Activated CD4-positive, alpha-beta T cell treated with anti-CD3 and anti-CD28 coated beads for 36 hours (primary cell): ENCODE results near the gene MYADML2. TPM values are rescaled to one million over a fixed set of nuclear protein-coding genes. Genes with fewer than 3 reads are reported as not detected.

Experiments
- ATAC-seq: fragments of 200-7000 bp; cut with Tn5 transposase; one replicate; pipeline ENCODE4 v1.10.0; 2021; ENCODE audit warnings: mild to moderate bottlenecking, moderate library complexity
- CTCF ChIA-PET: fragments of 350-600 bp; sonication (Branson Sonifier 250); formaldehyde crosslinking; loops from one replicate; lab custom pipeline; 2021; ENCODE audit warnings: antibody characterized with exemption; lab: Charles Lee
- POLR2A ChIA-PET: fragments of 350-600 bp; sonication (Branson Sonifier 250); formaldehyde crosslinking; loops from one replicate; lab custom pipeline; 2021; ENCODE audit warnings: antibody characterized with exemption, inconsistent platforms; lab: Charles Lee
- DNase-seq: peaks from one replicate; pipeline ENCODE4 v3.0.0-alpha.2; 2020
- H3K27ac Mint-ChIP-seq: one replicate; pipeline ENCODE4 v1.8.0; 2021; ENCODE audit warnings: mixed read lengths
- H3K27me3 Mint-ChIP-seq: one replicate; pipeline ENCODE4 v1.8.0; 2021; ENCODE audit warnings: mixed read lengths
- H3K36me3 Mint-ChIP-seq: one replicate; pipeline ENCODE4 v1.8.0; 2021; ENCODE audit warnings: low read depth, mixed read lengths
- H3K4me1 Mint-ChIP-seq: one replicate; pipeline ENCODE4 v1.8.0; 2021; ENCODE audit warnings: mixed read lengths
- H3K4me3 Mint-ChIP-seq: one replicate; pipeline ENCODE4 v1.8.0; 2021; ENCODE audit warnings: mild to moderate bottlenecking, moderate library complexity, mixed read lengths
- H3K9me3 Mint-ChIP-seq: one replicate; pipeline ENCODE4 v1.8.0; 2021; ENCODE audit warnings: low read depth, mixed read lengths
- intact Hi-C, 2 experiments: fragments of 100-400 bp; cut with DNase I in 1 of 2; cut with micrococcal nuclease in 1 of 2; formaldehyde crosslinking; loops; one replicate each; pipeline versions ENCODE4 v1.14.2 to v1.15.1; 2022 to 2024; cut with DNase I, micrococcal nuclease
- total RNA-seq, 2 experiments: library from RNA; stranded (reverse); gene quantifications; one replicate each; pipeline ENCODE4 v1.2.3, GENCODE V29; 2021

MYADML2 gene, protein sequence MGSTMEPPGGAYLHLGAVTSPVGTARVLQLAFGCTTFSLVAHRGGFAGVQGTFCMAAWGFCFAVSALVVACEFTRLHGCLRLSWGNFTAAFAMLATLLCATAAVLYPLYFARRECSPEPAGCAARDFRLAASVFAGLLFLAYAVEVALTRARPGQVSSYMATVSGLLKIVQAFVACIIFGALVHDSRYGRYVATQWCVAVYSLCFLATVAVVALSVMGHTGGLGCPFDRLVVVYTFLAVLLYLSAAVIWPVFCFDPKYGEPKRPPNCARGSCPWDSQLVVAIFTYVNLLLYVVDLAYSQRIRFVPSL
- not detected for total RNA-seq

DNA sequence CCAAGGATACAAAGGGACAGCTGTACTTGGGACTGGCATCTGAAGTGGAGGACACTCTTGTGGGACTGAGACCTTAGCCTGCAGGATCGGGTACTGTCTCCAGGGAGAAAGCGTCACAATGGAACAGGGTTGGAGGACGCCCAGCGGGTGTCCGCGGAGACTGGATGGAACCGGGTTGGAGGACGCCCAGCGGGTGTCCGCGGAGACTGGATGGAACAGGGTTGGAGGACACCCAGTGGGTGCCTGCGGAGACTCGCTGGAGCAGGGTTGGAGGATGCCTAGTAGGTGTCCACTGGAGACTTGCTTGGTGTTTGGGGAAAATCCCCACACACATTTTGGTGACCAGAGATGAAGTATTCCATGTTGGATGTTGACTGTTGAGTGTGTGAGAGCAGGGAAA is at the start of gene MYADML2:
Gene MYADML2, minus strand, starts transcription at position 45 of the 400 bp plus-strand sequence. CDS start 5,492 bp downstream, outside the sequence.
- no peaks in the 10 kb centered on the region for H3K9me3 Mint-ChIP-seq
- H3K36me3 Mint-ChIP-seq = no peaks in the 10 kb centered on the region
- no peak within 1 kb of the TSS for H3K27ac Mint-ChIP-seq
- H3K4me3 Mint-ChIP-seq = no peak within 1 kb of the TSS
- ATAC-seq (no peak), DNase-seq (no peak)
- POLR2A ChIA-PET = no interaction called here
- peaks cover 4% of the 10 kb centered on the region for H3K27me3 Mint-ChIP-seq
- CTCF ChIA-PET = no interaction called here
- H3K4me1 Mint-ChIP-seq = peaks cover 2% of the 10 kb centered on the region
- intact Hi-C loops = no loop called here

GRCh38 chr17:81996232-81996756 is 49.3 kb upstream of the MYADML2 start:
- Mint-ChIP-seq H3K9me3 (no peaks in the 10 kb centered on the region), H3K27ac (no peak overlapping the region), H3K36me3 (peaks cover 3% of the 10 kb centered on the region), H3K4me1 (no peaks in the 10 kb centered on the region), H3K27me3 (no peaks in the 10 kb centered on the region), H3K4me3 (no peak overlapping the region)
- ATAC-seq (no peak), DNase-seq (no peak)
- intact Hi-C loops = no loop called here
- ChIA-PET CTCF (no interaction called here), POLR2A (no interaction called here)

DNA sequence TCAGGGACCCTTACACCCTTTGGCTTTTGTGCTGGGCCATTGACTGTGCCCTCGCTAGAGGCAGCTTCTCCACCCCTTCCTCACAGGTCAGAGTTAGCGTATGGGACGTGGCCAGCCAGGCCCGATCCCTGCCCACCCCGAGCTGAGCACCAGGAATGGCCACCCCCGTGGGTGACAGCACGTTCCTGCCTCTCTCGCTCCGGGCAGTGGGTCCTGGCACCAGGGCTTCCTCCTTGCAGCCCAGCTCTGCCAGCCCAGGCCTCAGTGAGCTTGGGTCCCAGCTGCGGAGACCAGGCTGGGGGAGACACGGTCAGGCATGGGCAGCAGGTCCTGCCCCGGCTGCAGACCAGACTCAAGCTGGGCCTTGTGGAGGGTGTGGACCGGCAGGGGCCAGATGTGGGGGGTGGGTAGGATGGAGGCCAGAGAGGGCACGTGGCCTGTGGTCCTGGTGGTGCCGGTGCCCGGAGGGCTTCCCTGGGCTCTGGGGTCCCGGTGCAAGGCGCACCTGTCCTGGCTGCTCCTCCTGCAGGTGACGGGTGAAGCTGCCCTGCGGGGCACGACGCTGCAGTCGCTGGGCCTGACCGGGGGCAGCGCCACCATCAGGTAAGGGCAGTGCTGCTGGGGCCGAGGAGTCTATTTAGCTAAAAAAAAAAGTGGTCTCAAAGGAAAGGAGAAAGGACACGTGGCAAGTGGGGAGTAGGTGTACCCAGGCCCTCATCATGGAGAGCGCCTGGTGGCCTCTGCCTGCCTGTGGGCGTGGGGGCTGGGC is 48.6 kb upstream of the MYADML2 start:
- no peak for ATAC-seq
- Mint-ChIP-seq H3K4me3 (no peak overlapping the region), H3K4me1 (no peaks in the 10 kb centered on the region), H3K27me3 (no peaks in the 10 kb centered on the region), H3K27ac (no peak overlapping the region), H3K36me3 (peaks cover 3% of the 10 kb centered on the region), H3K9me3 (no peaks in the 10 kb centered on the region)
- no peak for DNase-seq
- CTCF ChIA-PET = no interaction called here
- POLR2A ChIA-PET = no interaction called here
- intact Hi-C loops = no loop called here

DNA sequence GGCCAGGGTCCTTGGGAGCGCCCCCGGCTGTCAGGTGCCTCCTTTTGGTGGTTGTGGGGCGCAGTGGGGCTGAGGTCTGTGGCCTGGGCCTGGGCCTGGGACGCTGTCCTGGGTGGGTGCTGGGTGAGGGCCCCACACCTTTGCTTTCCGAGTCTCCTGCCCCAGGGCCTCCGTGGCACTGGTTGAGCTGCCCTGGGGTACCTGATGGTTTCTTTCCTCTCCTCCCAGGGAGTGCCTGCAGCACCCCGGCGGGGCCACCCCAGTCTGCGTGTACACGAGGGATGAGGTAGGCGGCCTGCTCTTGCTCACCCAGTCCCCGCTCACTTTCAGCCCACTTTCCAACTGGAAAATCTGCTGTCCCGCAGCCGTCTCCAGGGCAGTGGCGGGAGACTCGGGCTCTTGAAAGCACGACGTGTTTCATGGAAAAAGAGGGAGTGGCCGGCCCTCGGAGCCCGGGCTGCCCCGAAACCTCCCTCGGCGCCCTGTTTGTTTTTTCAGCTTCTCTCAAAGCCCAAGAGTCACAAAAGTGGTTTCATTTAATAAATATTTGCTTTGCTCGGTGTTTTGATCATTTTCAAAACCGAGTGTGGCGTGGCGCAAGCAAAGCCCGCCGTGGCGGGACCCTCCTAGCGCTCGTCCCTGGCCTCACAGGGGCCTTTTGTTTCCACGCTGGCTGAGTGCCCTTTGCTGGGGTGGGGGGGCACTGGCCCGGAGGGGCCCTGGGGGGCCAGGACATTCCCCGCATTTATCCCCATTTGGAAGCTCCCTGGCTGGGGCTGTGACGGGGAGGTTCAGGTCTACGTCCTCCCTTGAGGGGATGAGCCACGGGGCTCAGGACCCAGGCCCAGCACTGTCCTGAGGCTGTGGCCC is 47.8 kb upstream of the MYADML2 start:
- no peaks in the 10 kb centered on the region for H3K27me3 Mint-ChIP-seq

GRCh38 chr17:81993729-81994592 is 46.9 kb upstream of the MYADML2 start:
- Mint-ChIP-seq H3K4me3 (no peak overlapping the region), H3K36me3 (peaks cover 3% of the 10 kb centered on the region), H3K27me3 (no peaks in the 10 kb centered on the region), H3K9me3 (no peaks in the 10 kb centered on the region), H3K27ac (no peak overlapping the region), H3K4me1 (no peaks in the 10 kb centered on the region)
- ATAC-seq (no peak), DNase-seq (no peak)
- ChIA-PET CTCF (no interaction called here), POLR2A (no interaction called here)
- intact Hi-C loops = no loop called here

More for the DNA sequence above, 47.8 kb upstream of the MYADML2 start:
- DNase-seq (no peak), ATAC-seq (no peak)
- peaks cover 3% of the 10 kb centered on the region for H3K36me3 Mint-ChIP-seq
- no peak overlapping the region for H3K4me3 Mint-ChIP-seq
- intact Hi-C loops = no loop called here
- H3K9me3 Mint-ChIP-seq = no peaks in the 10 kb centered on the region
- POLR2A ChIA-PET = no interaction called here
- no peak overlapping the region for H3K27ac Mint-ChIP-seq
- CTCF ChIA-PET = no interaction called here
- no peaks in the 10 kb centered on the region for H3K4me1 Mint-ChIP-seq

DNA sequence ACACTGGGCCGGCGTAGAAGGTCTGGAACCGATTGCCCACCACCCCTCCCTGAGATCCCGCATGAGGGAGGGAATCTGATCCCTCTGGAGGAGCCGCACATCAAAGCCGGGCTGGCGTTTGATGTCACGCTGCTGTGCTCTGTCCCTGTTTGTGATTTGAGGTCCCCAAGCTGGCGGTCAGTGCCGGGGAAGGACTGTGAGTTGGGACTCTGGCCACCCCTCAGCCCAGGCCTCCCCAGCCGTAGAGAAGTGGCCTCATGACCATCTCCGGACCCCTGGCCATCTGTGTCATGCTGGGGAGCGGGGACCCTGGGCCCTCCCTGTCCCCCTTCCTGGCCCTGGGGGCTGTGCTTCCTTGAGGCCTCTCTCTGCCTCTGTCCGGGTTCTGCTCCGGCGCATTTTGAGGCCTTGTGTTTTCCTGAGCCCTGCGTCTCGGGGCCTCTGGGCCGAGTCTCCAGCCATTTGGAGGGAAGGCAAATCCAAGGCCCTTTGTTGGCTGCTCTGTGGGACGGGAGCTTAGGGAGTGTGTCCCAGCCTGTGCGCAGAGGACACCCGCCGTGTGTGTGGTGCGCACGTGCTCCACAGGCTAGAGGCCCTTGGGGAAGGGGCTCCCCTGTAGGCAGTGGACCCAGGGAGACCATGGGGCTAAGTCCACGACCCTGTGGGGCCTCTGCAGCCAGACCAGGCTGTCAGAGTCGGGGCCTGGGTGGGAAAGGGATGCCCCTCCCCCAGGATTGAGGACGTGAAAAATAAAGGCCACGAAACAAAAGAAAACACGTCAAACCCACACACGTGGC is 45.5 kb upstream of the MYADML2 start:
- Mint-ChIP-seq H3K36me3 (peaks cover 3% of the 10 kb centered on the region), H3K9me3 (no peaks in the 10 kb centered on the region), H3K4me1 (no peaks in the 10 kb centered on the region), H3K27me3 (no peaks in the 10 kb centered on the region), H3K27ac (no peak overlapping the region), H3K4me3 (no peak overlapping the region)
- no peak for ATAC-seq
- intact Hi-C loops = no loop called here
- DNase-seq = no peak
- ChIA-PET POLR2A (no interaction called here), CTCF (interaction anchor here (0.7 kb wide), 1 partner anchor 33 kb away, joined by 3 read pairs; no protein-coding TSS in a partner anchor)

DNA sequence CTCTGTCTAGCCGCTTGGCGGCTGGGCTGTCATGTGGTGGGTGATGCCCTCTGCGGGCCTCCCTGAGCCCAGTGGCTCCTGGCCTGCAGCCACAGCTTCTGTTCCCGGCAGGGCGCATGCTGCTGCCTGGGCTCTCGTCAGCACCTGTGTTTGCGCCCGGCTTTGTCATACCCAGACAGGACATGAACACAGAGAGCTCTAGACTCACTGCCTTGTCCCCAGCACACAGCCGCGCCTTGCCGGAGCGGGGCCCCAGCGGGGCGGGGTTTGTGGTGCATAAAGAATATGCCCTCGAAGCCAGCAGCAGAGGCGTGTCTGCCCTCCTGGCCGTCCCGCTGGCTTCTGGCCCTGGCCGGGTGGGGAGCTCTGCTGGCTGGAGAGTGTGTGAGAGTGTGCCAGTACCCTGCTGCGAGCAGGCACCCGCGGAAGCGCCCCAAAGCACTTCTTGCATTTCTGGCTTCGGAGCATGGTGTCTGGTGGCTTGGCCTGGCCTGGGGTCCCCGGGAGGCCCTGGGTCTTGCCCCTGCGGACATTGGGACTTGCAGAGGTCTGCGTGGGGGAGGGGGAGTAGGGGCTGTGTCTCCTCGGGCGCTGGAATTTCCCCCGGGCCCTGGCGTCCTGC is 44.8 kb upstream of the MYADML2 start:
- H3K27ac Mint-ChIP-seq = no peak overlapping the region
- CTCF ChIA-PET = interaction anchor here (0.7 kb wide), 1 partner anchor 32 kb away, joined by 3 read pairs; no protein-coding TSS in a partner anchor
- intact Hi-C loops = no loop called here
- H3K9me3 Mint-ChIP-seq = no peaks in the 10 kb centered on the region
- ATAC-seq (no peak), DNase-seq (no peak)
- no peak overlapping the region for H3K4me3 Mint-ChIP-seq
- no peaks in the 10 kb centered on the region for H3K27me3 Mint-ChIP-seq
- POLR2A ChIA-PET = interaction anchor here (0.5 kb wide), 1 partner anchor 377 kb away, joined by 3 read pairs; no protein-coding TSS in a partner anchor
- H3K36me3 Mint-ChIP-seq = peaks cover 3% of the 10 kb centered on the region
- H3K4me1 Mint-ChIP-seq = no peaks in the 10 kb centered on the region

GRCh38 chr17:81990836-81991683 is 44.0 kb upstream of the MYADML2 start:
- CTCF ChIA-PET = interaction anchor here (0.6 to 0.8 kb wide), 2 partner anchors 10 to 25 kb away, joined by 4 to 7 read pairs; no protein-coding TSS in a partner anchor
- H3K36me3 Mint-ChIP-seq = peaks cover 2% of the 10 kb centered on the region
- no peak overlapping the region for H3K27ac Mint-ChIP-seq
- no peaks in the 10 kb centered on the region for H3K27me3 Mint-ChIP-seq
- H3K4me1 Mint-ChIP-seq = no peaks in the 10 kb centered on the region
- no peaks in the 10 kb centered on the region for H3K9me3 Mint-ChIP-seq
- DNase-seq (no peak), ATAC-seq (no peak)
- no peak overlapping the region for H3K4me3 Mint-ChIP-seq
- POLR2A ChIA-PET = interaction anchor here (0.5 kb wide), 1 partner anchor 376 kb away, joined by 3 read pairs; no protein-coding TSS in a partner anchor
- intact Hi-C loops = no loop called here

DNA sequence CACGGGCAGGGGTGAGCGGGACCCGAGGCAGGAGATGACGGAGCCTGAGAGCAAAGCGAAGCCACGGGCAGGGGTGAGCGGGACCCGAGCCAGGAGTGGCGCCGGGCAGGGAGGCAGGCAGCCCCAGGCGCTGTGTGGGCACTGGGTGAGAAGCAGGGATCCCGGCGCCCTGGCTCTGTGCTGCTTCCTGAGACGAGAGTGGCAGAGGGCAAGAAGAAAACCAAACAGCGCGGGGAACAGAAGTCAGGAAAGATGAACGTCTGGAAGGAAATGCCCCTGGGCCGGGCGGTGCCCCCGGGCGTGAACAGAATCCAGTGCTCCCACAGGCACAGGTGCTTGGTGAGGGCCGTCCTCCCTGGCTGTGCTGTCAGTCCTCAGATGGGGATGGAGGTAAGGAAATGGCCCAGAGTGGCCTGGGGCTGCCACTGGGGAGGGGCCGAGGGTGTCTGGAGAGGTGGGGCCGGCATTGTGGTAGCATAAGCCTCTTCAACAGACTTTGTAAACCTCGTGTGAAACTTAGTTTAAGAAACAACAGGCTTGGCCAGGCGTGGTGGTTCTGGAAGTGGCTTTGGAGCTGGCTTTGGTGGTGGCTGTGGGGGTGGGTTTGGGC is 40.2 kb upstream of the MYADML2 start:
- Mint-ChIP-seq H3K4me3 (no peak overlapping the region), H3K9me3 (no peaks in the 10 kb centered on the region), H3K4me1 (peaks cover 4% of the 10 kb centered on the region), H3K27me3 (no peaks in the 10 kb centered on the region), H3K36me3 (peaks cover 8% of the 10 kb centered on the region), H3K27ac (no peak overlapping the region)
- ChIA-PET POLR2A (no interaction called here), CTCF (no interaction called here)
- no peak for DNase-seq
- intact Hi-C loops = no loop called here
- ATAC-seq = no peak
